WTC11 (cell line): Measurements from ENCODE around the gene OPA1. TPM values are rescaled to one million over a fixed set of nuclear protein-coding genes. Genes with fewer than 3 reads are reported as not detected.

Source experiments
- ATAC-seq: fragments of 200-7000 bp; cut with Tn5 transposase; 2 replicates; pipeline ENCODE4 v1.10.0; 2021; ENCODE audit warnings: mild to moderate bottlenecking, moderate library complexity
- CTCF ChIA-PET: fragments of 300-600 bp; sonication (Branson Sonifier 250); formaldehyde crosslinking; loops from one replicate; lab custom pipeline; 2021; ENCODE audit warnings: antibody characterized with exemption; lab: Charles Lee
- POLR2A ChIA-PET: fragments of 350-600 bp; sonication (Branson Sonifier 250); formaldehyde crosslinking; loops from one replicate; lab custom pipeline; 2021; ENCODE audit warnings: antibody characterized with exemption; lab: Charles Lee
- DNase-seq: peaks from one replicate; pipeline ENCODE4 v3.0.0; 2021; ENCODE audit warnings: low spot score
- H3K27ac Mint-ChIP-seq: 2 replicates; pipeline ENCODE4 v1.8.0; 2021; ENCODE audit warnings: mixed read lengths
- H3K27me3 Mint-ChIP-seq: 2 replicates; pipeline ENCODE4 v1.8.0; 2021; ENCODE audit warnings: low read depth, mild to moderate bottlenecking, moderate library complexity, mixed read lengths
- H3K36me3 Mint-ChIP-seq: 2 replicates; pipeline ENCODE4 v1.8.0; 2021; ENCODE audit warnings: mixed read lengths
- H3K4me1 Mint-ChIP-seq: 2 replicates; pipeline ENCODE4 v1.8.0; 2022; ENCODE audit warnings: mixed read lengths
- H3K4me3 Mint-ChIP-seq: 2 replicates; pipeline ENCODE4 v1.8.0; 2021; ENCODE audit warnings: mild to moderate bottlenecking, moderate library complexity, mixed read lengths
- H3K9me3 Mint-ChIP-seq: 2 replicates; pipeline ENCODE4 v1.8.0; 2021; ENCODE audit warnings: mixed read lengths
- CREB1 ChIP-seq: sonication (generic); formaldehyde crosslinking; IDR thresholded peaks from 2 replicates; pipeline ENCODE4 v1.8.0; 2023; ENCODE audit warnings: mild to moderate bottlenecking, missing genetic modification reagents
- GABPB1 ChIP-seq: sonication (generic); formaldehyde crosslinking; IDR thresholded peaks from 2 replicates; pipeline ENCODE4 v1.8.1; 2023; ENCODE audit warnings: mild to moderate bottlenecking, missing genetic modification reagents
- NFATC4 ChIP-seq: fragments of 250-450 bp; sonication (Bioruptor Pico); IDR thresholded peaks from 2 replicates; pipeline ENCODE4 v1.9.0; 2021; ENCODE audit warnings: mild to moderate bottlenecking
- NR2C2 ChIP-seq: sonication (generic); formaldehyde crosslinking; IDR thresholded peaks from 2 replicates; pipeline ENCODE4 v1.8.0; 2022; ENCODE audit warnings: mild to moderate bottlenecking, missing genetic modification reagents
- SP1 ChIP-seq: sonication (generic); formaldehyde crosslinking; conservative IDR thresholded peaks from 2 replicates; pipeline ENCODE4 v1.8.1; 2022; ENCODE audit warnings: missing genetic modification reagents
- ZNF263 ChIP-seq: sonication (generic); formaldehyde crosslinking; IDR thresholded peaks from 2 replicates; pipeline ENCODE4 v1.8.1; 2022; ENCODE audit warnings: low read depth, mild to moderate bottlenecking, moderate library complexity, missing genetic modification reagents
- total RNA-seq: library from RNA; stranded (reverse); gene quantifications from 3 replicates; pipeline ENCODE4 v1.2.3, GENCODE V29; 2021
- TF ChIP-seq, protein P1 (sequence below): fragments of 250-450 bp; sonication (Bioruptor Pico); conservative IDR thresholded peaks from 2 replicates; pipeline ENCODE4 v1.9.0; 2021; ENCODE audit warnings: mild to moderate bottlenecking
- TF ChIP-seq, protein P2 (sequence below): fragments of 250-450 bp; sonication (Bioruptor Pico); IDR thresholded peaks from 2 replicates; pipeline ENCODE4 v1.9.0; 2021; ENCODE audit warnings: mild to moderate bottlenecking, borderline replicate concordance
- TF ChIP-seq, protein P3 (sequence below): sonication (generic); formaldehyde crosslinking; IDR thresholded peaks from 2 replicates; pipeline ENCODE4 v1.8.0; 2022; ENCODE audit warnings: missing genetic modification reagents
- TF ChIP-seq, protein P4 (sequence below): sonication (generic); formaldehyde crosslinking; IDR thresholded peaks from 2 replicates; pipeline ENCODE4 v1.8.1; 2023; ENCODE audit warnings: mild to moderate bottlenecking, missing genetic modification reagents
- TF ChIP-seq, protein P5 (sequence below): sonication (generic); formaldehyde crosslinking; IDR thresholded peaks from 2 replicates; pipeline ENCODE4 v1.8.1; 2023; ENCODE audit warnings: mild to moderate bottlenecking, moderate library complexity, missing genetic modification reagents
- TF ChIP-seq, protein P6 (sequence below): sonication (generic); formaldehyde crosslinking; IDR thresholded peaks from 2 replicates; pipeline ENCODE4 v1.8.0; 2022; ENCODE audit warnings: mild to moderate bottlenecking, missing genetic modification reagents
- TF ChIP-seq, protein P7 (sequence below): fragments of 250-450 bp; sonication (Bioruptor Pico); IDR thresholded peaks from 2 replicates; pipeline ENCODE4 v1.9.0; 2021; ENCODE audit warnings: mild to moderate bottlenecking
- TF ChIP-seq, protein P8 (sequence below): sonication (generic); formaldehyde crosslinking; IDR thresholded peaks from 2 replicates; pipeline ENCODE4 v1.8.1; 2023; ENCODE audit warnings: mild to moderate bottlenecking, missing genetic modification reagents, borderline replicate concordance
- TF ChIP-seq, protein P9 (sequence below): sonication (generic); formaldehyde crosslinking; IDR thresholded peaks from 2 replicates; pipeline ENCODE4 v1.8.0; 2023; ENCODE audit warnings: missing genetic modification reagents

Gene OPA1
- total RNA-seq, 1 experiment from 2014 or later: 84.7 TPM

DNA sequence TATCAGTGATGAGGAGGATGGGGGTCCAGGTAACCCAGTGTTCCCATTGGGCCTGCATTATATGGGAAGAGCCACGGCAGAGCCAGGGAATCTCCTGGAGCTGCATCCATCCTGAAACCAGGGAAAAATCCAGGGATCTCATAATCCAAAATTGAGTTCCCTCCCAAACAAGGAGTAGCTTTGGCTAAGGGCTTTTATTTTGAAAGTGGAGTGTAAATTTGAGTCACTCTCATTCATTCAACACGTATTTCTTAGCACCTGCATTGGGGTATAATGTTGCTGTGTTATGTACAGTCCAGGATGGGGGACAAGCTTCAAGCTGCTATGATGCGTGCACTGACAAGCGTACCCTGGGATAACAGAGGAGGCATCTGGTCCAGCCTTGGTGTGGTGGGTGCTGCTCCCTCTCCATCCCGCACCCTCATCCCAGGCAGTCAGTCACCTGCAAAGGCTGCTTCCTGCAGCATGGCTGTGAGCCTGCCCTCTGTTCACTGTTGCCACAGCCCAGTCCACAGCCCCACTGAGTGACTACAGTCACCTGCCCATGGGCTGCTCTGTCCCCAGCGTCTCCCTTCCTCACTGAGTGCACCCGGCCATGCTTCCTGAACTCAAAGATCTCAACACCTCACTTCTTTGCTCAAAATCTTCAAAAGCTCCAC, 135.6 kb downstream of the OPA1 start:
- no peak overlapping the region for H3K27ac Mint-ChIP-seq
- no peaks in the 10 kb centered on the region for H3K27me3 Mint-ChIP-seq
- ATAC-seq (no peak), DNase-seq (no peak)
- H3K4me1 Mint-ChIP-seq: peaks cover 33% of the 10 kb centered on the region
- CTCF ChIA-PET: no interaction called here
- no peaks in the 10 kb centered on the region for H3K9me3 Mint-ChIP-seq
- POLR2A ChIA-PET: no interaction called here
- H3K36me3 Mint-ChIP-seq: no peaks in the 10 kb centered on the region
- H3K4me3 Mint-ChIP-seq: no peak overlapping the region
- no peak for TF ChIP-seq ZNF263 (CRISPR knock-in tag)
- TF ChIP-seq CREB1: no peak
- TF ChIP-seq, protein P1, sequence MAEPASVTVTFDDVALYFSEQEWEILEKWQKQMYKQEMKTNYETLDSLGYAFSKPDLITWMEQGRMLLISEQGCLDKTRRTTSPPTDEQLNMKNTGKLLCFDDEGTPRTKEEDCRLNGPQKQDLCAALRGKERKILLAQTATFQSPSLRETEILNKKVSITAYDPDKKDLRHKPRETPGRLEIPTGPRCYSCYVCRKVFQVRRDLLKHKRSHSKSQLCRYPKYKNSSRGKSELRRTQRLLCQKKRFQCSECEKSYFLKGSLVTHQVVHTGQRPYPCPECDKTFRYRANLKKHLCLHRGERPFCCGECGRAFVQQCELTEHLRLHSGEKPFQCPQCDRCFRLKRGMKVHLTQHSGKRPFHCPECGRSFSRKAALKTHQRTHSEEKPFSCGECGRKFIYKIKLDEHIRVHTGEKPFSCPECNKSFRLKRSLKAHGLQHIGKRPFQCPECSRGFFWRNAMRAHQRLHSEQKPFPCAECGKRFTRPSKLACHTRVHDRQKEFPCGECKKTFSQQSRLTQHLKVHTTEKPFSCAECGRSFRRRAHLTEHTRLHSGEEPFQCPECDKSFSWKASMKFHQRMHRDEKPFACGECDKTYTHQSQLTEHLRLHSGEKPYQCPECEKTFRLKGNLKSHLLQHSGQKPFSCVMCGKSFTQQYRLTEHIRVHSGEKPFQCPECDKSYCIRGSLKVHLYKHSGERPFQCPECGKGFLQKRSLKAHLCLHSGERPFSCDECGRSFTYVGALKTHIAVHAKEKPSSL (CRISPR knock-in tag): no peak
- TF ChIP-seq, protein P2, sequence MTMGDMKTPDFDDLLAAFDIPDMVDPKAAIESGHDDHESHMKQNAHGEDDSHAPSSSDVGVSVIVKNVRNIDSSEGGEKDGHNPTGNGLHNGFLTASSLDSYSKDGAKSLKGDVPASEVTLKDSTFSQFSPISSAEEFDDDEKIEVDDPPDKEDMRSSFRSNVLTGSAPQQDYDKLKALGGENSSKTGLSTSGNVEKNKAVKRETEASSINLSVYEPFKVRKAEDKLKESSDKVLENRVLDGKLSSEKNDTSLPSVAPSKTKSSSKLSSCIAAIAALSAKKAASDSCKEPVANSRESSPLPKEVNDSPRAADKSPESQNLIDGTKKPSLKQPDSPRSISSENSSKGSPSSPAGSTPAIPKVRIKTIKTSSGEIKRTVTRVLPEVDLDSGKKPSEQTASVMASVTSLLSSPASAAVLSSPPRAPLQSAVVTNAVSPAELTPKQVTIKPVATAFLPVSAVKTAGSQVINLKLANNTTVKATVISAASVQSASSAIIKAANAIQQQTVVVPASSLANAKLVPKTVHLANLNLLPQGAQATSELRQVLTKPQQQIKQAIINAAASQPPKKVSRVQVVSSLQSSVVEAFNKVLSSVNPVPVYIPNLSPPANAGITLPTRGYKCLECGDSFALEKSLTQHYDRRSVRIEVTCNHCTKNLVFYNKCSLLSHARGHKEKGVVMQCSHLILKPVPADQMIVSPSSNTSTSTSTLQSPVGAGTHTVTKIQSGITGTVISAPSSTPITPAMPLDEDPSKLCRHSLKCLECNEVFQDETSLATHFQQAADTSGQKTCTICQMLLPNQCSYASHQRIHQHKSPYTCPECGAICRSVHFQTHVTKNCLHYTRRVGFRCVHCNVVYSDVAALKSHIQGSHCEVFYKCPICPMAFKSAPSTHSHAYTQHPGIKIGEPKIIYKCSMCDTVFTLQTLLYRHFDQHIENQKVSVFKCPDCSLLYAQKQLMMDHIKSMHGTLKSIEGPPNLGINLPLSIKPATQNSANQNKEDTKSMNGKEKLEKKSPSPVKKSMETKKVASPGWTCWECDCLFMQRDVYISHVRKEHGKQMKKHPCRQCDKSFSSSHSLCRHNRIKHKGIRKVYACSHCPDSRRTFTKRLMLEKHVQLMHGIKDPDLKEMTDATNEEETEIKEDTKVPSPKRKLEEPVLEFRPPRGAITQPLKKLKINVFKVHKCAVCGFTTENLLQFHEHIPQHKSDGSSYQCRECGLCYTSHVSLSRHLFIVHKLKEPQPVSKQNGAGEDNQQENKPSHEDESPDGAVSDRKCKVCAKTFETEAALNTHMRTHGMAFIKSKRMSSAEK (CRISPR knock-in tag): no peak
- TF ChIP-seq, protein P3, sequence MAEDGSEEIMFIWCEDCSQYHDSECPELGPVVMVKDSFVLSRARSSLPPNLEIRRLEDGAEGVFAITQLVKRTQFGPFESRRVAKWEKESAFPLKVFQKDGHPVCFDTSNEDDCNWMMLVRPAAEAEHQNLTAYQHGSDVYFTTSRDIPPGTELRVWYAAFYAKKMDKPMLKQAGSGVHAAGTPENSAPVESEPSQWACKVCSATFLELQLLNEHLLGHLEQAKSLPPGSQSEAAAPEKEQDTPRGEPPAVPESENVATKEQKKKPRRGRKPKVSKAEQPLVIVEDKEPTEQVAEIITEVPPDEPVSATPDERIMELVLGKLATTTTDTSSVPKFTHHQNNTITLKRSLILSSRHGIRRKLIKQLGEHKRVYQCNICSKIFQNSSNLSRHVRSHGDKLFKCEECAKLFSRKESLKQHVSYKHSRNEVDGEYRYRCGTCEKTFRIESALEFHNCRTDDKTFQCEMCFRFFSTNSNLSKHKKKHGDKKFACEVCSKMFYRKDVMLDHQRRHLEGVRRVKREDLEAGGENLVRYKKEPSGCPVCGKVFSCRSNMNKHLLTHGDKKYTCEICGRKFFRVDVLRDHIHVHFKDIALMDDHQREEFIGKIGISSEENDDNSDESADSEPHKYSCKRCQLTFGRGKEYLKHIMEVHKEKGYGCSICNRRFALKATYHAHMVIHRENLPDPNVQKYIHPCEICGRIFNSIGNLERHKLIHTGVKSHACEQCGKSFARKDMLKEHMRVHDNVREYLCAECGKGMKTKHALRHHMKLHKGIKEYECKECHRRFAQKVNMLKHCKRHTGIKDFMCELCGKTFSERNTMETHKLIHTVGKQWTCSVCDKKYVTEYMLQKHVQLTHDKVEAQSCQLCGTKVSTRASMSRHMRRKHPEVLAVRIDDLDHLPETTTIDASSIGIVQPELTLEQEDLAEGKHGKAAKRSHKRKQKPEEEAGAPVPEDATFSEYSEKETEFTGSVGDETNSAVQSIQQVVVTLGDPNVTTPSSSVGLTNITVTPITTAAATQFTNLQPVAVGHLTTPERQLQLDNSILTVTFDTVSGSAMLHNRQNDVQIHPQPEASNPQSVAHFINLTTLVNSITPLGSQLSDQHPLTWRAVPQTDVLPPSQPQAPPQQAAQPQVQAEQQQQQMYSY (CRISPR knock-in tag): no peak
- TF ChIP-seq, protein P4, sequence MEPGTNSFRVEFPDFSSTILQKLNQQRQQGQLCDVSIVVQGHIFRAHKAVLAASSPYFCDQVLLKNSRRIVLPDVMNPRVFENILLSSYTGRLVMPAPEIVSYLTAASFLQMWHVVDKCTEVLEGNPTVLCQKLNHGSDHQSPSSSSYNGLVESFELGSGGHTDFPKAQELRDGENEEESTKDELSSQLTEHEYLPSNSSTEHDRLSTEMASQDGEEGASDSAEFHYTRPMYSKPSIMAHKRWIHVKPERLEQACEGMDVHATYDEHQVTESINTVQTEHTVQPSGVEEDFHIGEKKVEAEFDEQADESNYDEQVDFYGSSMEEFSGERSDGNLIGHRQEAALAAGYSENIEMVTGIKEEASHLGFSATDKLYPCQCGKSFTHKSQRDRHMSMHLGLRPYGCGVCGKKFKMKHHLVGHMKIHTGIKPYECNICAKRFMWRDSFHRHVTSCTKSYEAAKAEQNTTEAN (CRISPR knock-in tag): no peak
- TF ChIP-seq, protein P5, sequence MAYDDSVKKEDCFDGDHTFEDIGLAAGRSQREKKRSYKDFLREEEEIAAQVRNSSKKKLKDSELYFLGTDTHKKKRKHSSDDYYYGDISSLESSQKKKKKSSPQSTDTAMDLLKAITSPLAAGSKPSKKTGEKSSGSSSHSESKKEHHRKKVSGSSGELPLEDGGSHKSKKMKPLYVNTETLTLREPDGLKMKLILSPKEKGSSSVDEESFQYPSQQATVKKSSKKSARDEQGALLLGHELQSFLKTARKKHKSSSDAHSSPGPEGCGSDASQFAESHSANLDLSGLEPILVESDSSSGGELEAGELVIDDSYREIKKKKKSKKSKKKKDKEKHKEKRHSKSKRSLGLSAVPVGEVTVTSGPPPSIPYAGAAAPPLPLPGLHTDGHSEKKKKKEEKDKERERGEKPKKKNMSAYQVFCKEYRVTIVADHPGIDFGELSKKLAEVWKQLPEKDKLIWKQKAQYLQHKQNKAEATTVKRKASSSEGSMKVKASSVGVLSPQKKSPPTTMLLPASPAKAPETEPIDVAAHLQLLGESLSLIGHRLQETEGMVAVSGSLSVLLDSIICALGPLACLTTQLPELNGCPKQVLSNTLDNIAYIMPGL: no peak
- TF ChIP-seq NFATC4: no peak
- TF ChIP-seq, protein P6, sequence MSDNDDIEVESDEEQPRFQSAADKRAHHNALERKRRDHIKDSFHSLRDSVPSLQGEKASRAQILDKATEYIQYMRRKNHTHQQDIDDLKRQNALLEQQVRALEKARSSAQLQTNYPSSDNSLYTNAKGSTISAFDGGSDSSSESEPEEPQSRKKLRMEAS (CRISPR knock-in tag): no peak
- no peak for TF ChIP-seq NR2C2
- TF ChIP-seq, protein P7, sequence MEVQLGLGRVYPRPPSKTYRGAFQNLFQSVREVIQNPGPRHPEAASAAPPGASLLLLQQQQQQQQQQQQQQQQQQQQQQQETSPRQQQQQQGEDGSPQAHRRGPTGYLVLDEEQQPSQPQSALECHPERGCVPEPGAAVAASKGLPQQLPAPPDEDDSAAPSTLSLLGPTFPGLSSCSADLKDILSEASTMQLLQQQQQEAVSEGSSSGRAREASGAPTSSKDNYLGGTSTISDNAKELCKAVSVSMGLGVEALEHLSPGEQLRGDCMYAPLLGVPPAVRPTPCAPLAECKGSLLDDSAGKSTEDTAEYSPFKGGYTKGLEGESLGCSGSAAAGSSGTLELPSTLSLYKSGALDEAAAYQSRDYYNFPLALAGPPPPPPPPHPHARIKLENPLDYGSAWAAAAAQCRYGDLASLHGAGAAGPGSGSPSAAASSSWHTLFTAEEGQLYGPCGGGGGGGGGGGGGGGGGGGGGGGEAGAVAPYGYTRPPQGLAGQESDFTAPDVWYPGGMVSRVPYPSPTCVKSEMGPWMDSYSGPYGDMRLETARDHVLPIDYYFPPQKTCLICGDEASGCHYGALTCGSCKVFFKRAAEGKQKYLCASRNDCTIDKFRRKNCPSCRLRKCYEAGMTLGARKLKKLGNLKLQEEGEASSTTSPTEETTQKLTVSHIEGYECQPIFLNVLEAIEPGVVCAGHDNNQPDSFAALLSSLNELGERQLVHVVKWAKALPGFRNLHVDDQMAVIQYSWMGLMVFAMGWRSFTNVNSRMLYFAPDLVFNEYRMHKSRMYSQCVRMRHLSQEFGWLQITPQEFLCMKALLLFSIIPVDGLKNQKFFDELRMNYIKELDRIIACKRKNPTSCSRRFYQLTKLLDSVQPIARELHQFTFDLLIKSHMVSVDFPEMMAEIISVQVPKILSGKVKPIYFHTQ (CRISPR knock-in tag): no peak
- TF ChIP-seq SP1 (CRISPR knock-in tag): no peak
- TF ChIP-seq, protein P8, sequence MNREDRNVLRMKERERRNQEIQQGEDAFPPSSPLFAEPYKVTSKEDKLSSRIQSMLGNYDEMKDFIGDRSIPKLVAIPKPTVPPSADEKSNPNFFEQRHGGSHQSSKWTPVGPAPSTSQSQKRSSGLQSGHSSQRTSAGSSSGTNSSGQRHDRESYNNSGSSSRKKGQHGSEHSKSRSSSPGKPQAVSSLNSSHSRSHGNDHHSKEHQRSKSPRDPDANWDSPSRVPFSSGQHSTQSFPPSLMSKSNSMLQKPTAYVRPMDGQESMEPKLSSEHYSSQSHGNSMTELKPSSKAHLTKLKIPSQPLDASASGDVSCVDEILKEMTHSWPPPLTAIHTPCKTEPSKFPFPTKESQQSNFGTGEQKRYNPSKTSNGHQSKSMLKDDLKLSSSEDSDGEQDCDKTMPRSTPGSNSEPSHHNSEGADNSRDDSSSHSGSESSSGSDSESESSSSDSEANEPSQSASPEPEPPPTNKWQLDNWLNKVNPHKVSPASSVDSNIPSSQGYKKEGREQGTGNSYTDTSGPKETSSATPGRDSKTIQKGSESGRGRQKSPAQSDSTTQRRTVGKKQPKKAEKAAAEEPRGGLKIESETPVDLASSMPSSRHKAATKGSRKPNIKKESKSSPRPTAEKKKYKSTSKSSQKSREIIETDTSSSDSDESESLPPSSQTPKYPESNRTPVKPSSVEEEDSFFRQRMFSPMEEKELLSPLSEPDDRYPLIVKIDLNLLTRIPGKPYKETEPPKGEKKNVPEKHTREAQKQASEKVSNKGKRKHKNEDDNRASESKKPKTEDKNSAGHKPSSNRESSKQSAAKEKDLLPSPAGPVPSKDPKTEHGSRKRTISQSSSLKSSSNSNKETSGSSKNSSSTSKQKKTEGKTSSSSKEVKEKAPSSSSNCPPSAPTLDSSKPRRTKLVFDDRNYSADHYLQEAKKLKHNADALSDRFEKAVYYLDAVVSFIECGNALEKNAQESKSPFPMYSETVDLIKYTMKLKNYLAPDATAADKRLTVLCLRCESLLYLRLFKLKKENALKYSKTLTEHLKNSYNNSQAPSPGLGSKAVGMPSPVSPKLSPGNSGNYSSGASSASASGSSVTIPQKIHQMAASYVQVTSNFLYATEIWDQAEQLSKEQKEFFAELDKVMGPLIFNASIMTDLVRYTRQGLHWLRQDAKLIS (CRISPR knock-in tag): no peak
- no peak for TF ChIP-seq GABPB1 (CRISPR knock-in tag)
- TF ChIP-seq, protein P9, sequence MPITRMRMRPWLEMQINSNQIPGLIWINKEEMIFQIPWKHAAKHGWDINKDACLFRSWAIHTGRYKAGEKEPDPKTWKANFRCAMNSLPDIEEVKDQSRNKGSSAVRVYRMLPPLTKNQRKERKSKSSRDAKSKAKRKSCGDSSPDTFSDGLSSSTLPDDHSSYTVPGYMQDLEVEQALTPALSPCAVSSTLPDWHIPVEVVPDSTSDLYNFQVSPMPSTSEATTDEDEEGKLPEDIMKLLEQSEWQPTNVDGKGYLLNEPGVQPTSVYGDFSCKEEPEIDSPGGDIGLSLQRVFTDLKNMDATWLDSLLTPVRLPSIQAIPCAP (CRISPR knock-in tag): no peak
